ENCODE measurements around the gene TMED8. TPM values are rescaled to one million over a fixed set of nuclear protein-coding genes. Genes with fewer than 3 reads are reported as not detected.

The TMED8 gene
- total RNA-seq, 1 experiment from 2014 or later: 10.4 TPM

DNA sequence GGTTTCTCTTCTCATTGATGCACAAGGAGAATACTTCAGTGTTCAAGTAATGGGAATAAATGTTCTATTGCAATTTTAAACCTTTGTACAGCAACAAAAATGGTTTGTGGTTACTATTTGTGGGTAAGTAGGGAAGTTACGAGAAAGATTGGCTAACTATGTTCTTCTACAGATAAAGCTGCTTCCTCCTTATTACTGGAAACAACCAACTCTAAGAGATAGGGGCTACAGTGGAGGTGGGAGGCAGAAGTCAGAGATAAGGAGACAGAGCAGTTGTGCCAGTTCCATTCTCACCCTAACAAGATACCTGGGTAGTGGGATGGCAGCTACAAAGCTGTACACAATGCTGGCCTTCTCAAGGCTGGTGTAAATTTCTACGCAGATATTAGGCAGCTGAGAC lies 30.3 kb upstream of the TMED8 start:
- H3K9me3 Mint-ChIP-seq (ENCODE audit: low read depth, unreplicated experiment): no peaks in the 10 kb centered on the region
- DNase-seq: no peak
- H3K36me3 Mint-ChIP-seq (ENCODE audit: insufficient read depth, unreplicated experiment): no peaks in the 10 kb centered on the region
- H3K27me3 Mint-ChIP-seq (ENCODE audit: unreplicated experiment): no peaks in the 10 kb centered on the region
- H3K4me1 Mint-ChIP-seq (ENCODE audit: low read depth, unreplicated experiment): no peaks in the 10 kb centered on the region
- no peak overlapping the region for H3K4me3 Mint-ChIP-seq (ENCODE audit: low read depth, unreplicated experiment)
- no peak overlapping the region for H3K27ac Mint-ChIP-seq (ENCODE audit: unreplicated experiment)
- no TSS peak for BruUV-seq (replicated peaks)
- TF ChIP-seq, protein P1, sequence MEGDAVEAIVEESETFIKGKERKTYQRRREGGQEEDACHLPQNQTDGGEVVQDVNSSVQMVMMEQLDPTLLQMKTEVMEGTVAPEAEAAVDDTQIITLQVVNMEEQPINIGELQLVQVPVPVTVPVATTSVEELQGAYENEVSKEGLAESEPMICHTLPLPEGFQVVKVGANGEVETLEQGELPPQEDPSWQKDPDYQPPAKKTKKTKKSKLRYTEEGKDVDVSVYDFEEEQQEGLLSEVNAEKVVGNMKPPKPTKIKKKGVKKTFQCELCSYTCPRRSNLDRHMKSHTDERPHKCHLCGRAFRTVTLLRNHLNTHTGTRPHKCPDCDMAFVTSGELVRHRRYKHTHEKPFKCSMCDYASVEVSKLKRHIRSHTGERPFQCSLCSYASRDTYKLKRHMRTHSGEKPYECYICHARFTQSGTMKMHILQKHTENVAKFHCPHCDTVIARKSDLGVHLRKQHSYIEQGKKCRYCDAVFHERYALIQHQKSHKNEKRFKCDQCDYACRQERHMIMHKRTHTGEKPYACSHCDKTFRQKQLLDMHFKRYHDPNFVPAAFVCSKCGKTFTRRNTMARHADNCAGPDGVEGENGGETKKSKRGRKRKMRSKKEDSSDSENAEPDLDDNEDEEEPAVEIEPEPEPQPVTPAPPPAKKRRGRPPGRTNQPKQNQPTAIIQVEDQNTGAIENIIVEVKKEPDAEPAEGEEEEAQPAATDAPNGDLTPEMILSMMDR (IDR thresholded peaks at IDR 0.05; ENCODE audit: unreplicated experiment): no peak
- CTCF ChIA-PET: interaction anchor here (0.7 kb wide), 1 partner anchor 12 kb away, joined by 3 read pairs; no protein-coding TSS in a partner anchor
- intact Hi-C loops (cut with micrococcal nuclease; ENCODE audit: unreplicated experiment): no loop called here

DNA sequence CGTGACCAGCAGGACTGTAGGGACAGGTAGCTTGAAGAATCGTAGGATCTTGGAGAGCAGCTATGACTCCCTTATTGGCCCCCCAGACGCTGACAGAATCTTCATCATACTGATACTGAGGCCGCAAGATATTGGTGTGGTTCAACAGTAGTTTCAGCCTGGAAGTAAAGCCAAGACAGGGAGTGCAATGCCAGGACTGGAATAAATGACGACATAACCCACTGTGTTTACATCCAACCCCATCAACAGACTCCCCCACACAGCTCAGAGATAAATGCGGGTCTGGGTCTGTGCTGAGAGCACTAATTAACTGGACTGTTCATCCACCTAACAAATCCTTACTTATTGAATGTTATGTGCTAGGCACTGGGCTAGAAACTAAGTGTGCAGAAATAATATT lies 29.8 kb upstream of the TMED8 start:
- H3K4me3 Mint-ChIP-seq (ENCODE audit: low read depth, unreplicated experiment): no peak overlapping the region
- H3K27ac Mint-ChIP-seq (ENCODE audit: unreplicated experiment): no peak overlapping the region
- no TSS peak for BruUV-seq (replicated peaks)
- DNase-seq: no peak
- intact Hi-C loops (cut with micrococcal nuclease; ENCODE audit: unreplicated experiment): no loop called here
- CTCF ChIA-PET: no interaction called here
- H3K36me3 Mint-ChIP-seq (ENCODE audit: insufficient read depth, unreplicated experiment): no peaks in the 10 kb centered on the region
- H3K4me1 Mint-ChIP-seq (ENCODE audit: low read depth, unreplicated experiment): no peaks in the 10 kb centered on the region
- H3K27me3 Mint-ChIP-seq (ENCODE audit: unreplicated experiment): no peaks in the 10 kb centered on the region
- no peaks in the 10 kb centered on the region for H3K9me3 Mint-ChIP-seq (ENCODE audit: low read depth, unreplicated experiment)
- TF ChIP-seq, protein P1 (IDR thresholded peaks at IDR 0.05; ENCODE audit: unreplicated experiment): no peak

DNA sequence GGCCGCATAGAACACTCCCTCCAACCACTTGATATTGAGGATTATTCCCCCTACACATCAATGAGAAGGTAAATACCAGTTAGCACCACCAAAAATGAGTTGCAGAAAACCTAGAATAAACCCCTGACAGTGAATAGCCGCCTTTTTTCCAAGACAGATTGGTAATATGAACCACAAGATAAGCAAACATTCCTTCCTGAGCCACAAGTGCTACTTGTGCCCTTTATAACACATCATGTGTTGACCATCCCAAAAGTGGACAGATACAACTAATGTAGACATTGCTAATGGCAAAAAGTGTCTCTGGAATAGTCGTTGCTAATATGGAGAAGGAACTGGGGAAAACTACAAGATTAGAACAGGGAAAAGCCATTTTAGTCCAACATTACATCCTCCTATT lies 29.2 kb upstream of the TMED8 start:
- CTCF ChIA-PET: no interaction called here
- Mint-ChIP-seq H3K4me1 (ENCODE audit: low read depth, unreplicated experiment) (no peaks in the 10 kb centered on the region), H3K36me3 (ENCODE audit: insufficient read depth, unreplicated experiment) (no peaks in the 10 kb centered on the region), H3K4me3 (ENCODE audit: low read depth, unreplicated experiment) (no peak overlapping the region), H3K27ac (ENCODE audit: unreplicated experiment) (no peak overlapping the region), H3K9me3 (ENCODE audit: low read depth, unreplicated experiment) (no peaks in the 10 kb centered on the region), H3K27me3 (ENCODE audit: unreplicated experiment) (no peaks in the 10 kb centered on the region)
- no peak for DNase-seq
- BruUV-seq (replicated peaks): no TSS peak
- TF ChIP-seq, protein P1 (IDR thresholded peaks at IDR 0.05; ENCODE audit: unreplicated experiment): no peak
- intact Hi-C loops (cut with micrococcal nuclease; ENCODE audit: unreplicated experiment): no loop called here

DNA sequence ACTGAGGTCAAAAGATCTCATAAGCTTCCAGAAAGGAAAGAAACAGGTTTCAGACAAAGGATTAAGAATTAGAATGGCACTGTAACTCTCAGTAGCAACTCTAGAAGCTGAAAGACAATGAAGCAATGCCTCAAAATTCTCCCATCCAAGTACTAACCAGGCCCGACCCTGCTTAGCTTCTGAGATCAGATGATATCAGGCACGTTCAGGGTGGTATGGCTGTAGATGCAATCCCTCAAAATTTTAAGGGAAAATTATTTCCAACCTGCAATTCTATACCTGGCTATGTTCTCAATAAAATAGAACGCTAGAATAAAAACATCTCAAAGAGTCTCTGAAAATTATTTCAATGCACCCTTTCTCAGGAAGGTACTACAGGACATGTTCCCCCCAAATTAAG lies 26.9 kb upstream of the TMED8 start:
- CTCF ChIA-PET: no interaction called here
- Mint-ChIP-seq H3K27me3 (ENCODE audit: unreplicated experiment) (no peaks in the 10 kb centered on the region), H3K36me3 (ENCODE audit: insufficient read depth, unreplicated experiment) (no peaks in the 10 kb centered on the region), H3K4me1 (ENCODE audit: low read depth, unreplicated experiment) (no peaks in the 10 kb centered on the region), H3K4me3 (ENCODE audit: low read depth, unreplicated experiment) (no peak overlapping the region), H3K27ac (ENCODE audit: unreplicated experiment) (no peak overlapping the region), H3K9me3 (ENCODE audit: low read depth, unreplicated experiment) (no peaks in the 10 kb centered on the region)
- TF ChIP-seq, protein P1 (IDR thresholded peaks at IDR 0.05; ENCODE audit: unreplicated experiment): no peak
- DNase-seq: no peak
- intact Hi-C loops (cut with micrococcal nuclease; ENCODE audit: unreplicated experiment): no loop called here
- no TSS peak for BruUV-seq (replicated peaks)
